Ishikawa (cell line): ENCODE results near the gene NCOA7.

Source experiments
- CEBPB ChIP-seq: IDR thresholded peaks from 2 replicates; pipeline ENCODE4 v1.6.1; 2012
- FOXM1 ChIP-seq: IDR thresholded peaks from 2 replicates; pipeline ENCODE4 v1.6.1; 2012; ENCODE audit warnings: low read depth, borderline replicate concordance
- TF ChIP-seq, protein P1 (sequence below): IDR thresholded peaks from 2 replicates; pipeline ENCODE4 v1.6.1; 2012
- TF ChIP-seq, protein P2 (sequence below): IDR thresholded peaks from 2 replicates; pipeline ENCODE4 v1.6.1; 2012; ENCODE audit warnings: low read depth, mild to moderate bottlenecking

GRCh38 chr6:125974214-125974866 lies 183.6 kb downstream of the NCOA7 start:
- TF ChIP-seq, protein P1, sequence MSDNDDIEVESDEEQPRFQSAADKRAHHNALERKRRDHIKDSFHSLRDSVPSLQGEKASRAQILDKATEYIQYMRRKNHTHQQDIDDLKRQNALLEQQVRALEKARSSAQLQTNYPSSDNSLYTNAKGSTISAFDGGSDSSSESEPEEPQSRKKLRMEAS: no peak
- TF ChIP-seq, protein P2, sequence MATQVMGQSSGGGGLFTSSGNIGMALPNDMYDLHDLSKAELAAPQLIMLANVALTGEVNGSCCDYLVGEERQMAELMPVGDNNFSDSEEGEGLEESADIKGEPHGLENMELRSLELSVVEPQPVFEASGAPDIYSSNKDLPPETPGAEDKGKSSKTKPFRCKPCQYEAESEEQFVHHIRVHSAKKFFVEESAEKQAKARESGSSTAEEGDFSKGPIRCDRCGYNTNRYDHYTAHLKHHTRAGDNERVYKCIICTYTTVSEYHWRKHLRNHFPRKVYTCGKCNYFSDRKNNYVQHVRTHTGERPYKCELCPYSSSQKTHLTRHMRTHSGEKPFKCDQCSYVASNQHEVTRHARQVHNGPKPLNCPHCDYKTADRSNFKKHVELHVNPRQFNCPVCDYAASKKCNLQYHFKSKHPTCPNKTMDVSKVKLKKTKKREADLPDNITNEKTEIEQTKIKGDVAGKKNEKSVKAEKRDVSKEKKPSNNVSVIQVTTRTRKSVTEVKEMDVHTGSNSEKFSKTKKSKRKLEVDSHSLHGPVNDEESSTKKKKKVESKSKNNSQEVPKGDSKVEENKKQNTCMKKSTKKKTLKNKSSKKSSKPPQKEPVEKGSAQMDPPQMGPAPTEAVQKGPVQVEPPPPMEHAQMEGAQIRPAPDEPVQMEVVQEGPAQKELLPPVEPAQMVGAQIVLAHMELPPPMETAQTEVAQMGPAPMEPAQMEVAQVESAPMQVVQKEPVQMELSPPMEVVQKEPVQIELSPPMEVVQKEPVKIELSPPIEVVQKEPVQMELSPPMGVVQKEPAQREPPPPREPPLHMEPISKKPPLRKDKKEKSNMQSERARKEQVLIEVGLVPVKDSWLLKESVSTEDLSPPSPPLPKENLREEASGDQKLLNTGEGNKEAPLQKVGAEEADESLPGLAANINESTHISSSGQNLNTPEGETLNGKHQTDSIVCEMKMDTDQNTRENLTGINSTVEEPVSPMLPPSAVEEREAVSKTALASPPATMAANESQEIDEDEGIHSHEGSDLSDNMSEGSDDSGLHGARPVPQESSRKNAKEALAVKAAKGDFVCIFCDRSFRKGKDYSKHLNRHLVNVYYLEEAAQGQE: no peak
- no peak for TF ChIP-seq CEBPB
- no peak for TF ChIP-seq FOXM1
